ENCODE measurements around the gene CNPY1. TPM values are rescaled to one million over a fixed set of nuclear protein-coding genes. Genes with fewer than 3 reads are reported as not detected.

The CNPY1 gene
- total RNA-seq, 1 experiment from 2014 or later = not detected

- no peak overlapping the region for H2AFZ ChIP-seq
- BruUV-seq (replicated peaks) = no TSS peak
- no peaks in the 10 kb centered on the region for H3K4me1 ChIP-seq (replicated peaks; ENCODE audit: insufficient read depth)
- no peak overlapping the region for H3K4me2 ChIP-seq
- H3K27me3 ChIP-seq (ENCODE audit: insufficient read depth, low read depth) = peaks cover 92% of the 10 kb centered on the region
- TF ChIP-seq CTCF (conservative IDR thresholded peaks at IDR 0.05) = no peak
- CTCF ChIA-PET = no interaction called here
- no peak for DNase-seq
- intact Hi-C loops (cut with micrococcal nuclease; ENCODE audit: unreplicated experiment) = no loop called here
- H3K36me3 ChIP-seq (ENCODE audit: low read depth) = no peaks in the 10 kb centered on the region
- H3K79me2 ChIP-seq (ENCODE audit: low read depth) = no peaks in the 10 kb centered on the region
- H3F3A ChIP-seq (ENCODE audit: insufficient read depth, low read depth) = no peaks in the 10 kb centered on the region
- no peaks in the 10 kb centered on the region for H3K9me3 ChIP-seq (ENCODE audit: insufficient read depth, low read depth)
- no peaks in the 10 kb centered on the region for H4K20me1 ChIP-seq (ENCODE audit: insufficient read depth)
- no peak overlapping the region for H3K27ac ChIP-seq
- POLR2A ChIA-PET (ENCODE audit: unreplicated experiment) = no interaction called here
- no peaks in the 10 kb centered on the region for H3K9me2 ChIP-seq (ENCODE audit: insufficient read depth)
- no peak overlapping the region for H3K4me3 ChIP-seq
These were observed 24.6 kb upstream of the CNPY1 start for GRCh38 chr7:155570991-155571390.

GRCh38 chr7:155570171-155570958 is 24.0 kb upstream of the CNPY1 start:
- intact Hi-C loops (cut with micrococcal nuclease; ENCODE audit: unreplicated experiment) = no loop called here

GRCh38 chr7:155569681-155570080 is 23.3 kb upstream of the CNPY1 start:
- Histone ChIP-seq H3K4me3 (no peak overlapping the region), H3K36me3 (ENCODE audit: low read depth) (no peaks in the 10 kb centered on the region), H3K9me3 (ENCODE audit: insufficient read depth, low read depth) (no peaks in the 10 kb centered on the region), H3K27me3 (ENCODE audit: insufficient read depth, low read depth) (peaks cover 92% of the 10 kb centered on the region), H3K4me1 (replicated peaks; ENCODE audit: insufficient read depth) (no peaks in the 10 kb centered on the region), H3K4me2 (no peak overlapping the region), H3K79me2 (ENCODE audit: low read depth) (no peaks in the 10 kb centered on the region), H3K9me2 (ENCODE audit: insufficient read depth) (no peaks in the 10 kb centered on the region), H2AFZ (no peak overlapping the region), H3K27ac (no peak overlapping the region), H3F3A (ENCODE audit: insufficient read depth, low read depth) (no peaks in the 10 kb centered on the region), H4K20me1 (ENCODE audit: insufficient read depth) (no peaks in the 10 kb centered on the region)
- intact Hi-C loops (cut with micrococcal nuclease; ENCODE audit: unreplicated experiment) = no loop called here
- DNase-seq = no peak
- CTCF ChIA-PET = no interaction called here
- POLR2A ChIA-PET (ENCODE audit: unreplicated experiment) = no interaction called here
- BruUV-seq (replicated peaks) = no TSS peak
- TF ChIP-seq EZH2 (IDR thresholded peaks at IDR 0.05; ENCODE audit: low read depth) (no peak), CTCF (conservative IDR thresholded peaks at IDR 0.05) (no peak)

More at GRCh38 chr7:155570171-155570958, 24.0 kb upstream of the CNPY1 start:
- H3K4me2 ChIP-seq = no peak overlapping the region
- DNase-seq = no peak
- H3K9me3 ChIP-seq (ENCODE audit: insufficient read depth, low read depth) = no peaks in the 10 kb centered on the region
- no TSS peak for BruUV-seq (replicated peaks)
- no peaks in the 10 kb centered on the region for H3F3A ChIP-seq (ENCODE audit: insufficient read depth, low read depth)
- H3K4me1 ChIP-seq (replicated peaks; ENCODE audit: insufficient read depth) = no peaks in the 10 kb centered on the region
- H3K9me2 ChIP-seq (ENCODE audit: insufficient read depth) = no peaks in the 10 kb centered on the region
- TF ChIP-seq EZH2 (IDR thresholded peaks at IDR 0.05; ENCODE audit: low read depth) = no peak
- TF ChIP-seq CTCF (conservative IDR thresholded peaks at IDR 0.05) = no peak
- no peak overlapping the region for H2AFZ ChIP-seq
- H3K27me3 ChIP-seq (ENCODE audit: insufficient read depth, low read depth) = peaks cover 92% of the 10 kb centered on the region
- H3K4me3 ChIP-seq = no peak overlapping the region
- CTCF ChIA-PET = no interaction called here
- H3K36me3 ChIP-seq (ENCODE audit: low read depth) = no peaks in the 10 kb centered on the region
- POLR2A ChIA-PET (ENCODE audit: unreplicated experiment) = no interaction called here
- H4K20me1 ChIP-seq (ENCODE audit: insufficient read depth) = no peaks in the 10 kb centered on the region
- H3K79me2 ChIP-seq (ENCODE audit: low read depth) = no peaks in the 10 kb centered on the region
- H3K27ac ChIP-seq = no peak overlapping the region
